PC-3 (cell line): Measurements from ENCODE around the gene DMD. TPM values are rescaled to one million over a fixed set of nuclear protein-coding genes. Genes with fewer than 3 reads are reported as not detected.

Experiments used
- ATAC-seq: fragments of 200-7000 bp; cut with Tn5 transposase; 2 replicates; pipeline ENCODE4 v1.9.1; 2020; ENCODE audit warnings: mild to moderate bottlenecking, moderate library complexity
- BruUV-seq: library from RNA; stranded (reverse); fragments of 400-500 nt; replicated peaks from 2 replicates; lab custom pipeline; 2021; lab: Mats Ljungman, UMichigan
- CTCF ChIA-PET: fragments of 300-600 bp; sonication (Branson Sonifier 250); formaldehyde crosslinking; loops from one replicate; lab custom pipeline; 2022; ENCODE audit warnings: antibody characterized with exemption; lab: Charles Lee
- POLR2A ChIA-PET: fragments of 300-600 bp; sonication (Branson Sonifier 250); formaldehyde crosslinking; loops from one replicate; lab custom pipeline; 2022; ENCODE audit warnings: antibody characterized with exemption; ENCODE audit not compliant: unreplicated experiment; lab: Charles Lee
- DNase-seq: peaks from one replicate; pipeline ENCODE4 v3.0.0-alpha.2; 2015
- H2AFZ ChIP-seq: fragments of 300-600 bp; sonication (generic); 2 replicates; pipeline ENCODE4 v1.6.0; 2016; ENCODE audit warnings: antibody characterized with exemption, low read length
- H3F3A ChIP-seq: fragments of 300-600 bp; sonication (generic); one replicate; pipeline ENCODE4 v1.6.0; 2017; ENCODE audit warnings: antibody characterized with exemption, low read length, control low read depth, mild to moderate bottlenecking; ENCODE audit not compliant: unreplicated experiment
- H3K27ac ChIP-seq: fragments of 300-600 bp; sonication (generic); 2 replicates; pipeline ENCODE4 v1.5.1; 2016; ENCODE audit warnings: mild to moderate bottlenecking, low read length
- H3K27me3 ChIP-seq: fragments of 300-600 bp; sonication (generic); 2 replicates; pipeline ENCODE4 v1.6.1; 2016; ENCODE audit warnings: low read length, mixed read lengths
- H3K36me3 ChIP-seq: fragments of 300-600 bp; sonication (generic); 2 replicates; pipeline ENCODE4 v1.6.1; 2016; ENCODE audit warnings: low read depth, mixed run types, low read length, mixed read lengths
- H3K4me1 ChIP-seq: fragments of 300-600 bp; sonication (generic); 2 replicates; pipeline ENCODE4 v1.5.1; 2016; ENCODE audit warnings: low read length; ENCODE audit not compliant: insufficient read depth
- H3K4me2 ChIP-seq: fragments of 300-600 bp; sonication (generic); 2 replicates; pipeline ENCODE4 v1.6.0; 2016; ENCODE audit warnings: low read length
- H3K4me3 ChIP-seq: fragments of 300-600 bp; sonication (generic); 2 replicates; pipeline ENCODE4 v1.5.1; 2016; ENCODE audit warnings: mild to moderate bottlenecking, low read length, mixed read lengths
- H3K79me2 ChIP-seq: fragments of 300-600 bp; sonication (generic); 2 replicates; pipeline ENCODE4 v1.6.1; 2017; ENCODE audit warnings: low read length, mixed read lengths
- H3K9ac ChIP-seq: fragments of 300-600 bp; sonication (generic); 2 replicates; pipeline ENCODE4 v1.6.0; 2016; ENCODE audit warnings: mild to moderate bottlenecking, low read length
- H3K9me2 ChIP-seq: fragments of 300-600 bp; sonication (generic); replicated peaks from 2 replicates; pipeline ENCODE4 v1.6.1; 2016; ENCODE audit warnings: mixed run types, low read length, mixed read lengths
- H3K9me3 ChIP-seq: fragments of 300-600 bp; sonication (generic); 2 replicates; pipeline ENCODE4 v1.6.1; 2016; ENCODE audit warnings: low read length, mixed read lengths
- H4K20me1 ChIP-seq: fragments of 300-600 bp; sonication (generic); 2 replicates; pipeline ENCODE4 v1.6.1; 2016; ENCODE audit warnings: low read length, mixed read lengths
- EZH2 ChIP-seq: fragments of 300-600 bp; sonication (generic); IDR thresholded peaks from one replicate; pipeline ENCODE4 v1.6.1; 2017; ENCODE audit warnings: antibody characterized with exemption, mild to moderate bottlenecking, low read length; ENCODE audit not compliant: unreplicated experiment
- EZH2phosphoT487 ChIP-seq: fragments of 300-600 bp; sonication (generic); IDR thresholded peaks from 2 replicates; pipeline ENCODE4 v1.6.1; 2018; ENCODE audit warnings: mild to moderate bottlenecking, antibody characterized with exemption, low read length, borderline replicate concordance
- intact Hi-C: fragments of 100-400 bp; cut with micrococcal nuclease; formaldehyde crosslinking; loops from 2 replicates; pipeline ENCODE4 v1.9.0; 2023
- total RNA-seq: library from RNA; depleted of rRNA; stranded (reverse); fragments of >200 nt; gene quantifications from 2 replicates; pipeline ENCODE4 v1.2.3, GENCODE V29; 2014
- TF ChIP-seq, protein P1 (sequence below): fragments of 300-600 bp; sonication (generic); conservative IDR thresholded peaks from 2 replicates; pipeline ENCODE4 v1.5.1; 2017; ENCODE audit warnings: antibody characterized with exemption, low read depth, mild to moderate bottlenecking, low read length

DMD gene
- total RNA-seq, 1 experiment from 2014 or later: not detected

DNA sequence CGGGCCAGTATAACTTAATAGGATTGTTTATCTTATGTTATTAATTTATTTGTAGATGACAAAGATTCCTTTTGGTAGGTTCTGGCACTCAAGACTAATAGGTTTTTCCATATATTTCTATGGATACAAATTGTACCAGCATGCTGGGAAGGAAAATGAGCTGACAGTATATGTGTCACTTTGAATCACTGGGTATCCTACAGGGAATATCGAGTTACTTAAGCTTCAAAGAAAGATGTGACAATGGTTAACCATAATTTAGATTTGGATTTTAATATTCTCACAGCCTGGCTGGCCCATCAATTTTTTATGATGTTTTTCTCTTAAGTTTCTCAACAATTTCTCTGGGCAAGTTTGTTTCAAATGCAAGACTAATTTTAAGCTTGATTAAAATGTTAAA lies 1640.7 kb downstream of the DMD start:
- no peaks in the 10 kb centered on the region for H3K79me2 ChIP-seq
- no peaks in the 10 kb centered on the region for H3K27me3 ChIP-seq
- ChIA-PET POLR2A (no interaction called here), CTCF (no interaction called here)
- no peaks in the 10 kb centered on the region for H3K9me2 ChIP-seq
- no peak overlapping the region for H3K9ac ChIP-seq
- H3K4me2 ChIP-seq: no peak overlapping the region
- intact Hi-C loops: no loop called here
- TF ChIP-seq EZH2: no peak
- no peak for TF ChIP-seq EZH2phosphoT487
- TF ChIP-seq, protein P1, sequence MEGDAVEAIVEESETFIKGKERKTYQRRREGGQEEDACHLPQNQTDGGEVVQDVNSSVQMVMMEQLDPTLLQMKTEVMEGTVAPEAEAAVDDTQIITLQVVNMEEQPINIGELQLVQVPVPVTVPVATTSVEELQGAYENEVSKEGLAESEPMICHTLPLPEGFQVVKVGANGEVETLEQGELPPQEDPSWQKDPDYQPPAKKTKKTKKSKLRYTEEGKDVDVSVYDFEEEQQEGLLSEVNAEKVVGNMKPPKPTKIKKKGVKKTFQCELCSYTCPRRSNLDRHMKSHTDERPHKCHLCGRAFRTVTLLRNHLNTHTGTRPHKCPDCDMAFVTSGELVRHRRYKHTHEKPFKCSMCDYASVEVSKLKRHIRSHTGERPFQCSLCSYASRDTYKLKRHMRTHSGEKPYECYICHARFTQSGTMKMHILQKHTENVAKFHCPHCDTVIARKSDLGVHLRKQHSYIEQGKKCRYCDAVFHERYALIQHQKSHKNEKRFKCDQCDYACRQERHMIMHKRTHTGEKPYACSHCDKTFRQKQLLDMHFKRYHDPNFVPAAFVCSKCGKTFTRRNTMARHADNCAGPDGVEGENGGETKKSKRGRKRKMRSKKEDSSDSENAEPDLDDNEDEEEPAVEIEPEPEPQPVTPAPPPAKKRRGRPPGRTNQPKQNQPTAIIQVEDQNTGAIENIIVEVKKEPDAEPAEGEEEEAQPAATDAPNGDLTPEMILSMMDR: no peak
- no peak overlapping the region for H2AFZ ChIP-seq
- no peak for DNase-seq
- no peaks in the 10 kb centered on the region for H3K9me3 ChIP-seq
- no peaks in the 10 kb centered on the region for H3F3A ChIP-seq
- BruUV-seq: no TSS peak
- no peaks in the 10 kb centered on the region for H4K20me1 ChIP-seq
- ATAC-seq: no peak
- no peak overlapping the region for H3K27ac ChIP-seq
- no peak overlapping the region for H3K4me3 ChIP-seq
- H3K36me3 ChIP-seq: no peaks in the 10 kb centered on the region
- no peaks in the 10 kb centered on the region for H3K4me1 ChIP-seq

- no peaks in the 10 kb centered on the region for H3K36me3 ChIP-seq
- H3K27ac ChIP-seq: no peak overlapping the region
- ChIA-PET POLR2A (no interaction called here), CTCF (no interaction called here)
- no peaks in the 10 kb centered on the region for H3K79me2 ChIP-seq
- no peak overlapping the region for H3K4me2 ChIP-seq
- TF ChIP-seq EZH2phosphoT487 (no peak), EZH2 (no peak)
- TF ChIP-seq, protein P1: no peak
- no peaks in the 10 kb centered on the region for H3K27me3 ChIP-seq
- DNase-seq (no peak), ATAC-seq (no peak)
- no peaks in the 10 kb centered on the region for H3K9me3 ChIP-seq
- H2AFZ ChIP-seq: no peak overlapping the region
- H3F3A ChIP-seq: no peaks in the 10 kb centered on the region
- intact Hi-C loops: no loop called here
- no peaks in the 10 kb centered on the region for H3K9me2 ChIP-seq
- no peaks in the 10 kb centered on the region for H4K20me1 ChIP-seq
- no peaks in the 10 kb centered on the region for H3K4me1 ChIP-seq
- BruUV-seq: no TSS peak
- no peak overlapping the region for H3K9ac ChIP-seq
- no peak overlapping the region for H3K4me3 ChIP-seq
Measured at GRCh38 chrX:31563792-31564191, 1647.6 kb downstream of the DMD start.

- no peaks in the 10 kb centered on the region for H3F3A ChIP-seq
- DNase-seq (no peak), ATAC-seq (no peak)
- H3K27ac ChIP-seq: no peak overlapping the region
- H3K9me2 ChIP-seq: no peaks in the 10 kb centered on the region
- no peaks in the 10 kb centered on the region for H4K20me1 ChIP-seq
- H2AFZ ChIP-seq: no peak overlapping the region
- ChIA-PET CTCF (no interaction called here), POLR2A (no interaction called here)
- TF ChIP-seq, protein P1: no peak
- no peak for TF ChIP-seq EZH2phosphoT487
- TF ChIP-seq EZH2: no peak
- H3K36me3 ChIP-seq: no peaks in the 10 kb centered on the region
- no peak overlapping the region for H3K4me2 ChIP-seq
- H3K4me3 ChIP-seq: no peak overlapping the region
- no peak overlapping the region for H3K9ac ChIP-seq
- H3K79me2 ChIP-seq: no peaks in the 10 kb centered on the region
- BruUV-seq: no TSS peak
- intact Hi-C loops: no loop called here
- no peaks in the 10 kb centered on the region for H3K4me1 ChIP-seq
- H3K9me3 ChIP-seq: no peaks in the 10 kb centered on the region
- H3K27me3 ChIP-seq: no peaks in the 10 kb centered on the region
Measured at GRCh38 chrX:31555506-31555905, 1655.8 kb downstream of the DMD start.
